Esophagus squamous epithelium (tissue), 4 donors: Measurements from ENCODE around the gene ZNF672.
A peak's percentile ranks its signal among the peaks of the same experiment; 100 is the strongest.

ENCODE experiments used
- POLR2A ChIP-seq, 4 donors: fragments of 450-650 bp; IDR thresholded peaks; one replicate each; pipeline ENCODE4 v1.6.1; 2017; ENCODE audit warnings: antibody characterized with exemption in 4 of 4, mild to moderate bottlenecking in 4 of 4, moderate library complexity in 3 of 4
- TF ChIP-seq, protein P1 (sequence below), 6 experiments: fragments of 450-650 bp in 4 of 6; fragments of 200-600 bp in 2 of 6; sonication (generic) in 2 of 6; IDR thresholded peaks; one replicate each; pipeline ENCODE4 v1.5.1; 2016 to 2019; ENCODE audit warnings: antibody characterized with exemption in 6 of 6, mild to moderate bottlenecking in 4 of 6, moderate library complexity in 4 of 6

DNA sequence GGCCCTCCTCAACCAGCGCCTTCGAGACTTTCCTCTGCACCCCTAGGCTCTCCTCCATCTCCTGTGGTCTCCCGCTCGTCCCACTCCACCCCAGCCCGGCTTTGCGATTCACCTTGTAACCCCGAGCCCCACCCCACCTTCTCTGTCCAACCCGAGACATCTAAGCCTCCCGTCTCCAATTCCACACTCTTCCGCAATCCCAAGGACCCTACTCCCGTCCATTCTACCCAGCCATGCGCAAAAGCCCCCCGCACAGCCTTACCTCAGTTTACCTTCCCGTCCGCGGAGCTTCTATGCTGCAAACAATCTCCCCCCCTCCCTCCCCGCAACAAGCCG is 12.5 kb upstream of the ZNF672 start:
- TF ChIP-seq, protein P1, sequence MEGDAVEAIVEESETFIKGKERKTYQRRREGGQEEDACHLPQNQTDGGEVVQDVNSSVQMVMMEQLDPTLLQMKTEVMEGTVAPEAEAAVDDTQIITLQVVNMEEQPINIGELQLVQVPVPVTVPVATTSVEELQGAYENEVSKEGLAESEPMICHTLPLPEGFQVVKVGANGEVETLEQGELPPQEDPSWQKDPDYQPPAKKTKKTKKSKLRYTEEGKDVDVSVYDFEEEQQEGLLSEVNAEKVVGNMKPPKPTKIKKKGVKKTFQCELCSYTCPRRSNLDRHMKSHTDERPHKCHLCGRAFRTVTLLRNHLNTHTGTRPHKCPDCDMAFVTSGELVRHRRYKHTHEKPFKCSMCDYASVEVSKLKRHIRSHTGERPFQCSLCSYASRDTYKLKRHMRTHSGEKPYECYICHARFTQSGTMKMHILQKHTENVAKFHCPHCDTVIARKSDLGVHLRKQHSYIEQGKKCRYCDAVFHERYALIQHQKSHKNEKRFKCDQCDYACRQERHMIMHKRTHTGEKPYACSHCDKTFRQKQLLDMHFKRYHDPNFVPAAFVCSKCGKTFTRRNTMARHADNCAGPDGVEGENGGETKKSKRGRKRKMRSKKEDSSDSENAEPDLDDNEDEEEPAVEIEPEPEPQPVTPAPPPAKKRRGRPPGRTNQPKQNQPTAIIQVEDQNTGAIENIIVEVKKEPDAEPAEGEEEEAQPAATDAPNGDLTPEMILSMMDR (IDR thresholded peaks at IDR 0.05): no peak
- TF ChIP-seq POLR2A (IDR thresholded peaks at IDR 0.05): peak in 1 of 4 donors; percentile 29
